ENCODE measurements around the gene FIBCD1.
"Not testable (repeated sequence)": the region's sequence is repeated elsewhere in the genome, so short reads cannot be mapped to it uniquely, and the experiment has no call there.

Gene FIBCD1

DNA sequence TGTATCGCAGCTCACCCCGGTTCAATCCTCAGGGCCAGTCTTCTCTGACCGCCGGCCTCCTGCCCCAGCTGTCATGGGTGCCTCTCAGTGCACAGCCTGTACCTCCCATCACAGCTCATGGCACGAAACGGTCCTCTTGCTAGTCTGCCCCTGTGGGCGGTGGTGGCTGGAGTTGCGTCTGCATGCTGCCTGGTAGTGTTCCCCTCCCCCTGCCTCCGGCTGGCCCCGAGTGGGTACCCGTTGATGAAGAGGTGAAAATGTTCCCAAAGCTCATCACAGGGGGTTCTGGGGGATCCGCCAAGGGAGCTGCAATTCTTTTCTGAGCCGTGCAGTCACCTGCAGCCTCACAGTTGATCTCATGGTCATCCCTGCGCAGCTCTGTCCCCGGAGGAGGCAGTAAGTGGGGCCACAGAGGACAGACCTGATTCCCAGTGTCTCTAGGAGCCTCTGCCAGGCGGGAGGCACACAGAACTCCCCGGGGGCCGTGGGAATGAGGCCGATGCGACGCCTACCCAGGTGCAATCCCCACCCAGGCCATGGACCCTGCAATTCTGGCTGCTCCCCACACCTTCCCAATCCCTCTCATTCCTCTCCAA lies 34.7 kb upstream of the FIBCD1 start:
- no peak for DNase-seq (ENCODE audit: low read depth)

DNA sequence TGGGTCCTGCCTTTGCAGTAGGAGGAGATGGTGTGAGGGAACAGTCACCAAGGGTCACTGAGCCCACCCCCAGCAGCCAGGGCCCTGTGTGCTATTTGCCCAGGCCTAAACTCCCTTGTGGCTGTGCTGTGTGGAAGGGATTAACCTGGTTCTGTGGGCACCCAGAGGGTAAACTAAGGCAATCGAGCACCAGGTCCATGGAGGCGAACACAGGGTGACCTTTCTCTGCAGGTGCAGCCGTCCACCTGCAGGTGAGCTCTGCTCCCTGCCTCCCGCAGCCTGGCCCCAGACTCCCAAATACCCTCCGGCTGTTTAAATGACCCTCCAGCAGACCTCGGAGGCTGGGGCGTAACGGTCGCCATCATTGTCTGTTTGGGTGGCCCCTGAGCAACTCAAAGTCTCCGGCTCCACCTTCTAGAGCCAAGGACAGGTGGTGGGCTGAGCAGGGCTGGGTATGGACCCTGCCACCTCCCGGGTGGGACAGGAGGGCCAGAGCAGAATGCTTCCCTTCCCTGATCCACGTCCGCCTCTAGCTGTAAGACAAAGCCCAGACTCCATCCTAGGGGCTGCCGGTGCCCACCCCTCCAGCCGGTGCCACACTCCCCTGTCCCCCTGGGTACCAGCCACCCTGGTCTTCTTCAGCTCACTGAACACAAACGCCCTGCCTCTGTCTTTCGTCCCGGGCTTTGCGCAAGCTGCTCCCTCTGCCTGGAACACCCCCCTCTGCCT lies 34.1 kb upstream of the FIBCD1 start:
- DNase-seq (ENCODE audit: low read depth), result no peak

DNA sequence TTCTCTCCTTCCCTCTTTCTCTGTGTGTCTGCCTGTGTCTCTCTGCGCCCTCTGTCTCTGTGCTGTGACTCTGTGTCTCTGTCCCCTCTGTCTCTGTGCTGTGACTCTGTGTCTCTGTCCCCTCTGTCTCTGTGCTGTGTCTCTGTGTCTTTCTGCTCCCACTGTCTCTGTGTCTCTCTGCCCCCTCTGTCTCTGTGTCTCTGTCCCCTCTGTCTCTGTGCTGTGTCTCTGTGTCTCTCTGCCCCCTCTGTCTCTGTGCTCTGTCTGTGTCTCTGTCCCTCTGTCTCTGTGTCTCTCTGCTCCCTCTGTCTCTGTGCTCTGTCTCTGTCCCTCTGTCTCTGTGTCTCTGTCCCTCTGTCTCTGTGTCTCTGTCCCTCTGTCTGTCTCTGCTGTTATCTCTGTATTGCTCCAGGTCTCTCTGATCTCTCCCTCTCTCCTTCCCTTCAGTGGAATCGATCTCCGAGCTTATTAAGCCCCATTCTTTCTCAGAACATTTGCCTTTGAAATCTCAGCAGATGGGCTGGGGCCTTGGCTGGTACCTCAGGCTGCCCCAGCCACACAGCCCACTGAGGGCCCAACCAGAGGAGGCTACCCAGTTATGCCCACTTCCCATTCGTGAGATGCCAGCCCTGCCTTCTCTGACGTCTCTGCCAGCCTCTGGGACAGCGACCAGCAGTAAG lies 33.4 kb upstream of the FIBCD1 start:
- no peak for DNase-seq (ENCODE audit: low read depth)

DNA sequence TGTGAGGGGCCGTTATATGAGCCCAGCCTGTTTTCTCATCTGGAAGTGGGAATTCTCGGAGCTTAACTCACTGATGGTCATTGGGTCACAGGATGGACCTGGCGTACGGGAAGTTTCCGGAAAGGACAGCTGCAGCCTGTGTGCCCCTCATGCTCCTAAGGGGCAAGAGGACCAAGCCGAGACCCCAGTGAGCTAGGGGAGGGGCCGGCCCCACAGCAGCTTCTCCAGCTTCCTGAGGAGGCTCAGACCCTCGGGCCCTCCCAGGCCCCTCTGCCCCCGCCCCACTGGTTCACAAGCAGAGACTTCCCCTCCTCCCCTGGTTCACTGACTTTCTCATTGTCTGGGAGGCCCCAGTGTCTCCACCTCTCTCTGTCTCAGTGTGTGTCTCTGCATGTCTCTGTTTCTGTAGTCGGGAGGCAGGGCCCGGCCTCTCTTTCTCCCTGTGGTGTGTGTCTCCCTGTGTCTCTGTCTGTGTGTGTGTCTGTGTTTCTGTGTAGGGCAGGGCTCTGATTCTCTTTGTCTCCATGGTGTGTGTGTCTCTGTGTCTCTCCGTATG lies 32.3 kb upstream of the FIBCD1 start:
- no peak for DNase-seq (ENCODE audit: low read depth)

DNA sequence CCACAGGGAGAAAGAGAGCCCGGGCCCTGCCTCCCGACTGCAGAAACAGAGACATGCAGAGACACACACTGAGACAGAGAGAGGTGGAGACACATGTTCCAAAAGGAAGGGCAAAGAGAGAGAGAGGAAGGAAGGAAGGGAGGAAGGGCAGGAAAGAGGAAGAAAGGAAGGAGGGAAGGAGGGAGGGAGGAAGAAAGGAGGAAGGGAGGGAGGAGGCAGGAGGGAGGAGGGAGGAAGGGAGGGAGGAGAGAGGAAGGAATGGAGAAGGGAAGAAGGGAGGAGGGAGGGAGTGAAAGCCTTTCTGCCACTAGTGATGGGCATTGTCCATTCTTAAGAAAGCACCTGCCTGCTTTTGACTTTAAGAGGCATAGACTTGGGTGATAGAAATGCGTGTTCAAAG lies 31.8 kb upstream of the FIBCD1 start:
- DNase-seq (ENCODE audit: low read depth), result no peak

DNA sequence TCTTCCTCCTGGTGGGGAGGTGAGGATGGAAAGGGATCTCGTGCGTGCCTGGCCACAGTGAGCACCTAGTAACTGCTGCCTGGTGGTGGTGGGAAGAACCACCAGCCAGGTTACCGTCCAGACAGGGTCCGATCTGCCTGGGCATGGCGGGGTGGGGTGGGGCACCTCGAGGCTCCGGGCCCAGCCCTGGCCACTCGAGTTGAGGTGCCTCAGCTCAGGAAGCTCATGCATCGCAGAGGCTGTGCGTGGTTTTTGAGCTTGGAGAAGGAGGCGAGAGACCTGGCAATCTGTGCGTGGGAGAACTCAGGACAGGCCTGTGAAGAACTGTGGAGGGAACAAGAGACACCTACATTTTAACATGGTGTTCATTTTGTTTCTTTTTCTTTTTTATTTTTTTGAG lies 31.0 kb upstream of the FIBCD1 start:
- DNase-seq (ENCODE audit: low read depth), result no peak

DNA sequence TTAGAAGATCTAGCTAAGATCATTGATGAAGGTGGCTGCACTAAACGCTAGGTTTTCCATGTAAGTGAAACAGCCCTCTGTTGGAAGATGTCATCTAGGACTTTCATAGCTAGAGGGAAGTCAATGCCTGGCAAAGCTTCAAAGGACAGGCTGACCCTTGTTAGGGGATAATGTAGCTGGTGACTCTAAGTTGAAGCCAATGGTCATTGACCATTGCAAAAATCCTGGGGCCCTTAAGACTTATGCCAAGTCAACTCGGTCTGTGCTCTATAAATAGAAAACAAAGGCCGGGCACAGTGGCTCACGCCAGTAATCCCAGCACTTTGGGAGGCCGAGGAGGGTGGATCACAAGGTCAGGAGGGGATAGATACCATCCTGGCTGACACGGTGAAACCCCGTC lies 26.6 kb upstream of the FIBCD1 start:
- DNase-seq (ENCODE audit: low read depth), result no peak

DNA sequence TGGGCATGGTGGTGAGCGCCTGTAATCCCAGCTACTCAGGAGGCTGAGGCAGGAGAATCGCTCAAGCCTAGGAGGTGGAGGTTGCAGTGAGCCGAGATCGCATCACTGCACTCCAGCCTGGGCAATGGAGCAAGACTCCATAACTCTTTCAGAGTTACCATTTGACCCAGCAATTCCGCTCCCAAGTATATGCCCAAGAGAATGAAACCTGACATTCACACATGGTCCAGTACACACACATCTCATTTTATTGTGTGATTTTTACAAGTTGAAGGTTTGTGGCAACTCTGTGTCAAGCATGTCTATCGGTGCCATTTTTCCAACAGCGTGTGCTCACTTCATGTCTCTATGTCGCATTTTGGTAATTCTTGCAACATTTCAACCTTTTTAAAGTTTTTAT lies 24.9 kb upstream of the FIBCD1 start:
- DNase-seq (ENCODE audit: low read depth), result no peak

DNA sequence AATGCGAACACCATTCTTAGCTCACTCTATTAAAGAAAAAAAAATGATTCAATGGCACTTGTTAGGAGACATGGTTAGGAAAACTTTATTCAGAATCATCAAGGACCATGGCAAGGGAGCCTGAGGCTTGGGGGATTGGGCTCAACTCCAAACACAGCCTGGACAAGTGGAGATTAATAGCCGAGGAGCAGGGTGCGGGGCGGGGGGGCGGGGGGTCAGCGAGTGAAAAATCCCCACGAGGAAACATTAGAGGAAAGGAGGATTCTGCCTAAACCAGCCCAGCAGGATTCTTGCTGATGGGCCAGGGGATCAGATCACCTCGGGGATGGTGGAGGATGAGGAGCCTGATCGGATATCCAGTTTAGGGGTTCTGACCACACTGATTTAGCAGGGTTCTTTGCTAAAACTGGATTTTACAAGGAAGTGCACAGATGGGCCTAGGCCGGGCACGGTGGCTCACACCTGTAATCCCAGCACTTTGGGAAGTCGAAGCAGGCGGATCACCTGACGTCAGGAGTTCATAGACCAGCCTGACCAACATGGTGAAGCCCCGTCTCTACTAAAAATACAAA lies 24.4 kb upstream of the FIBCD1 start:
- no peak for DNase-seq (ENCODE audit: low read depth)

DNA sequence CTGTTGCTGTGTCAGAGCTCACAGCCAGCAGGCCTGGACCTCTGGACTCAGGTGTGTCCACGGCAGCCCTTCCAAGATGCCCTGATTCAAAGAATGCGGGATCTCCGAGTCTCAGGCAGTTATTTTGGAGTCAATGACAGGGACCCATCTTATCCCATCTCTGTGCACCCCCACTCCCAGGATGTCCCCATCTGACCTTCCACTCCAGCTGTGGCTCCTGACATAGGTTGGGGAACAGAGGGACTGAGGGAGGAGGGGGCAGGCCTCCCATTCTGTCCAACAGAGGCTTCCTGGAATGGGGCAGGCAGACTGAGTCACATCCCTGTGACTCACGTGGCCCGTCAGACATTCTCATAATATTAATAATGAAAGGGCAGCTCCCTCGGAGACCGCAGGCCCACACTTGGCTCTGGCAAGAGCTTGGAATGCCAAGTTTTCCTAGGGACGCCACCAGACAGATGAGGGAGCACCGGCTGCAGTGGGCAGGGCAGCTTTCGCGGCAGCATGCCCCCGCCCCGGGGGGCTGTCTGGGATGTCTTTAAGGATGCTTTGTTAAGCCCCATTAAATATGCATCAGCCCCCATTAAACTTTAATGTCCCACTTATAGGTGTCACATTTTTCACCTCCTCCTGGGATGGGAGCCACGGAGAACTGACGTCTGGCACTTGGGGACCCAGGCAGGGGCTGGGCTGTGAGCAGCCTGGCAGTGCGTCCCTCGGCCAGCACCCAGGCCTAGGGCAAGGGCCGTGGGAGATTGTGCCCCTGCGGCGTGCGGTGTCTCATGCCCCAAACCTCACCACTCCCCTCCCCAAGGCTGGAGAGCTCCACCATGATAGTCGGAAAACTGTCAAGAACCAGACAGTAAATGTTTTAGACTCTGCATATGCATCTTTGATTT lies 23.6 kb upstream of the FIBCD1 start:
- DNase-seq (ENCODE audit: low read depth), result peak; percentile 93

DNA sequence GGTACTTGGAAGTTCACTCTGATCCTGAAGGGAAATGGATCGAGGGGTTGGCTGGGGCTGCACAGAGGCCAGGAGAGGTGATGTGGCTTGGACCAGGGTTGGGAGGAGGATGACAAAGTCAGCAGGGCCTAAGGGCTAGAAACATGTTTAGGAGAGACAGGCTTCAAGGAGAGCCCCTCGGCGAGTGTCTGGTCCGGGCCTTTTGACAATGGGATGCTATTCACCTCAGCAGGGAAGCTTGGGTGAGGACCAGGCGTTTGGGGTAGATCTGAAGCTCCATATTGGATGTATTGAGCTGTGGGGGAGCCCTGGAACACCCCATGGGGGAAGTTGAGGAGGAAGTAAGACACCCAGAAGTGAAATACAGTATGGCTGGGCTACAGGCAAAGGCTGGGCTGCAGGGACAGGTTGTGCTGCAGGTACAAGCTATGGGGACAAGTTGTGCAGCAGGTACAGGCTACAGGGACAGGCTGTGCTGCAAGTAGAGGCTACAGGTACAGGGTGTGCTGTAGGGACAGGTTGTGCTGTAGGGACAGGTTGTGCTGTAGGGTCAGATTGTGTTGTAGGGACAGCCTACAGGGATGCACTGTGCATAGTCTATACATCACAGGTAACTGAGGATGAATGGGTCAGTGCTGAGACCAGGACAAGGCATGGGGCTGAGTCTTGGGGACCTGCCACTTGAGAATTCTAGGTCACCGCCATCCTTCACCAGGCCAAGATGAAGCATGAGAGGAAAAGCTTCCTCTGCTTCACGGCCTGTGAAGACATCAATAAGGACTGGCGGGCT lies 22.7 kb upstream of the FIBCD1 start:
- DNase-seq (ENCODE audit: low read depth), result no peak

DNA sequence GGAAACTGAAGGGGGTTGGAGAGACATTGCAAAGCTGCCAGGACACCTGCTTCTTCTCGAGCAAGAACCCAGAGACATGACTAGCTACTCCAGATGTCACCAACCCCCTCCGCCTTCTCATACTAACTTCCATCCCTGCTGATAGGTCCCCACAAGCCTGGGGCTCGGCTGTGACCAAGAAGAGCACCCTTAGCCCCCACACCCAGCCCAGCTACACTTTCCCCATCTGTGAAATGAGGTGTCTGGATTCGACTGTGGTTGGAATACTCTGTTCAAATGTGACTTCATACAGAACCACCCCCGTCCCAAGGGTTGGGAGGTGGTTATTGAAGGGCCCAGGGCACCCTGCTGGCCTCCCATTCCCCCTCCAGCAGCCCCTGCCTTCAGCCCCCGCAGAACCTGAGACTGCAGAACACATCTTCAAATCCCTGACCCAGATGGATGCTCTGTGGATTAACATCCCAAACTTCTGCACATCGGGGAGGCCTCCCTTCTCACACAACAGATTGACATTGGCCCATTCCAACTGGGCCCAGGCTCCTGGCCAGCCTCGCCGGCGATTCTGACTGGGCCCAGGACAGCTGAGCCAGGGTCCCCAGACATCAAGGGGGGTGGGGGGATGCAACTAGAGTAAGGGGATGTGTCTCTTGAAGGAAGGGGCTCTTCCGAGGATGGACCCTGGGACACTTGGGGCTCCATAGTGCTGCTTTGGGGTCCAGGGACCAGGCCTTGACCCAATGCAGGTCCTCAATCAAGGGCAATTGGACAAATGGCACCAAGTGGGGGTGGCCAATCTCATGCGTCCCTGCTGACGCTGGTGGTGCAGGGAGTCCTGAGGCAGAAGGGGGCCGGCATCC lies 21.7 kb upstream of the FIBCD1 start:
- DNase-seq (ENCODE audit: low read depth), result no peak

DNA sequence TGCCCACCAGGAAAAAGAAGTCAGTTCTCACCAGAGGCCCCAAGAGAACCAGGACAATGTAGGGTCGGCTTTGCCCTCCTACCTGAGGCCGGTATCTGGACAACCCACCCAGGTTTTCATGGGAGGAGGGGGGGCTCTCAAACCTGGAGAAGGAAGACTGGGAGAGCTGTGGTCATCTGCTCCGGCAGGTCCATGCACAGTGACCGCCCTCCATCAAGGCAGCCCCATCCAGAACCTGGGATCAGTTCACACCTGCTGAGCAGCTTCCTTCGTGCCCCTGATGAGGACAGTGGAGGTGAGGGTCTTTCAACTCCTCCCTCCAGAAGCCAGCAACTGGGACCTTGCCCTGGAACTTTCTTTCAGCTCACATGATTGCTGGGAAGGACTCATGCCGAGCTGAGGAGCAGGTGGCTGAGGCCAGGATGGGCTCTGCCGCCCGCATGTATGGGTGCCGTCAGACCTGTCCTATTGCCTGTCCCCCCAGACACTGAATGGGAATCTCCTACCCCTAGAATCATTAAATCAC lies 20.8 kb upstream of the FIBCD1 start:
- no peak for DNase-seq (ENCODE audit: low read depth)

DNA sequence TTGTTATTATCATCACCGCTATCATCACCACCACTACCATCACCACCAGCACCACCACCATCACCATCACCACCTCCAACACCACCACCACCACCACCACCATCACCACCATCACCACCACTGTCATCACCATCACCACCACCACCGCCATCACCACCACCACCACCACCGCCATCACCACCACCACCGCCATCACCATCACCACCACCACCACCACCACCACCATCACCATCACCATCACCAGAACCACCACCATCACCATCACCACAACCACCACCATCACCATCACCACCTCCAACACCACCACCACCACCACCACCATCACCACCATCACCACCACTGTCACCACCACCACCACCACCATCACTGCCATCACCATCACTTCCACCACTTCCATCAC lies 19.5 kb upstream of the FIBCD1 start:
- not testable (repeated sequence) for DNase-seq (ENCODE audit: low read depth)

DNA sequence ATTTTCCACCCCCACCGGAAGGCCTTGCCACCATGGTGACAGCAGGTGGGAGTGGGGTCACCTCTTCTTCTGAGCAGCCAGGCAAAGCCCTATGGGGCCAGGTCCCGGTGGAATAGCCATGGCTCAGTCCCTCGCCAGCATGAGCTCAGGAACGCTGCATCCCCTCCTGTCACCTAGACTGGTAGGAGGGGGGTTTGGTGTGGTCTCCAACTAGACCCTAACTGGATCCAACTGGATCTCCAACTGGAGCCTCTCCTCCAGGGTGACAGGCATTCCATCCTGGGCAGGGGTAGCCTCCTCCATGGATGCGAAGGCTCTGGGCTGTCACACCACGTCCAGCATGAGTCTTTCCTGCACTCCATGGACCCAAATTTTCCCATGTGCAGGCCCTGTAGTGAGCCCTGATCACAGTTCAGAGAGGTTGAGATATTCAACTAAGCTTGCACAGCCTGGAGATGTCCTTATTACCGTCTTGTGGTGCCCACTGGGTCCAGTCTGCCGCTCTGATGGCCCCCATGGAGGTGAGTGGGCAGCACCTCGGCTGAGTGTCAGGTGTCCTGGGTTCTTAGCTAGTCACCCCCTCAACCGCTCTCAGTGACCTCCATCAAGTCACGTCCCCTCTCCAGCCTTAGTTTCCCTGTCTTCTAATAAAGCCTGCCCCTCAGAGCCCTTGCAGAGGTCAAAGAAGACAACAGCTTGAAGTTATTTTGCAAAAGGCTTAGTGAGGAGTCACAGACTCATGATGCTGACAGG lies 18.6 kb upstream of the FIBCD1 start:
- DNase-seq (ENCODE audit: low read depth), result no peak

DNA sequence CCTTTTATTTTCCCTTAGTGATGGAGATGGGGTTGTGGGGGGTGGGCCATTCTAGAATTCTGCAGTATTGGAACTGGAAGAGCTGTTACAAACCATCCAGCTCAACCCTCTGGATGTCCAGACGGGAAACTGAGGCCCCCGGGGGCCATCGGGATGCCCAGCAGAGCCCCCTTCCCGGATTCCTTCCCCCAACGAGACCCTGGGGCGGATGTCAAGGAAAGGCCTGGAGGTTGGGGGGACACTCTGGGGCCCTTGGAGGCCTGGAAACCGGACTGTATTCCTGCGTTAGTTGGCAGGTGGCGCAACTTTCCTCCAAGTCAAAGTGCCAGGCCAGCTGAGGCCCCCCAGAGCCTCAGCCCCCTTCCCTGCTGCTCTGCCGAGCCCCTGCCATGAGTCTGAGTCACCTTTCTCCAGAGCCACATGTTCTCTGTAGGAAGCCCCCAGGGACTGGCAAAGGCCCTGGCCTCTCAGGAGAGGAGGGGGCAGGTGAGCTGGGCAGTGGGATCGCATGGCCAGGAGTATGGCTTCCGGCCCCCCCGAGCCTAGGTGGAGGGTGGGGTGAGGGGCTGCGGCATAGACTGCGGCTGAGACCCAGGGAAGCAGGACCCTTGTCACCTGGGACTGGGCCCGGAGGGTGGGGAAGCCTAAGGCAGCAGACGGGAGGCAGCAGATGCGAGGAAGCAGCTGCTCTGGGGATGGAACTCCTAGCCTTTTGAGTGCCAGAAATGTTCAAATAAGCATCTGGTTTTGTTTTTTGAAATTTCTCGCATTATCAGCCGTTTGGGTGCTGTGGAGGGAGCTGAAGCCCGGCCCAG lies 17.8 kb upstream of the FIBCD1 start:
- no peak for DNase-seq (ENCODE audit: low read depth)

DNA sequence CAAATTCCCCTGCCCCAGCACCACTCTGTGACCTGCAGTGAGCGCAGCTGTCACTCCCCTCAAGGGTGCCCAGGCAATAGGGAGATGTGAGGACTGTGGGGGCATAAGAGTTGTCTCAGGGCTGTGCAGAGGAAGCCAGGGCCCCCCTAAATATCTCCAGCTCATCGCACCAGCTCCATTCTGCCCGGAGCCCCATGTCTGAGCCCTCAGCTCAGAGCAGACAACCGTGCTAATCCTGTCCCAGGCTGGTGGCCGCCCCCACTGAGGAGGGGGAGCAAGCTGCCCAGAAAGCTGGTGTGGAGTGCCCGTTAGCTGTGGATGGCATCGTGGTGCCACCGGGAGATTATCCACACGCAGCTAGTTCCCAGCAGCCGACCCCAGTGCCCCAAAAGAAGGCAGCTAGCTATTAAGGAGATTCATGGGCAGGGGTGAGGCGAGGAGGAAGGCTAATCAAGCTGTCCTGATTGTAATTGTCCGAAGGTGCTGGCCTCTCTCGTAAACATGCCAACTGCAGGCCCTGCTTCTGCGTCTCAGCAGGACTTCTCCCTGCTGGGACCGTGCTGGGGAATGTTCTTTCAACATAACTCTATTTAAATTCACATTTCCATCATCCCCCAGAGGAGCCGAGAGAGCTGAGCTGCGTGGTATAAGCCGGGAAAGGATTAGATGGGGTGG lies 17.0 kb upstream of the FIBCD1 start:
- DNase-seq (ENCODE audit: low read depth), result no peak

DNA sequence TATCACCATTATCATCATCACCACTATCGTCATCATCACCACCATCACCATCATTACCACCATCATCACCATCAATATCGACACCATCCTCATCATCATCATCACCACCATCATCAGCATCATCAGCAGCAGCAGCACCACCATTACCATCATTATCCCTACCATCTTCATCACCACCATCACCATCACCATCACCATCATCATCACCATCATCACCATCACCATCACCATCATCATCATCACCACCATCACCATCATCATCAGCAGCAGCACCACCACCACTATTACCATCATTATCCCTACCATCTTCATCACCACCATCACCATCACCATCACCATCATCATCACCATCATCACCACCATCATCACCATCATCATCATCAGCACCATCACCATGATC lies 15.9 kb upstream of the FIBCD1 start:
- not testable (repeated sequence) for DNase-seq (ENCODE audit: low read depth)
